ENCODE measurements around the gene PVALB. TPM values are rescaled to one million over a fixed set of nuclear protein-coding genes. Genes with fewer than 3 reads are reported as not detected.
A peak's percentile ranks its signal among the peaks of the same experiment; 100 is the strongest.

Gene PVALB
- total RNA-seq, 2 donors from 2014 or later = not detected

- no peak overlapping the region for H3K4me3 ChIP-seq
- no peaks in the 10 kb centered on the region for H3K4me1 ChIP-seq
- no peaks in the 10 kb centered on the region for H3K27me3 ChIP-seq
- H3K9me3 ChIP-seq = no peaks in the 10 kb centered on the region
- no peak for TF ChIP-seq CTCF (IDR thresholded peaks at IDR 0.05)
- no peak for DNase-seq (ENCODE audit: low spot score)
- no peaks in the 10 kb centered on the region for H3K36me3 ChIP-seq
- H3K27ac ChIP-seq = peak overlapping the region in 1 of 2 donors; percentile 22
Observed at GRCh38 chr22:36862251-36863242, 45.7 kb upstream of the PVALB start.

DNA sequence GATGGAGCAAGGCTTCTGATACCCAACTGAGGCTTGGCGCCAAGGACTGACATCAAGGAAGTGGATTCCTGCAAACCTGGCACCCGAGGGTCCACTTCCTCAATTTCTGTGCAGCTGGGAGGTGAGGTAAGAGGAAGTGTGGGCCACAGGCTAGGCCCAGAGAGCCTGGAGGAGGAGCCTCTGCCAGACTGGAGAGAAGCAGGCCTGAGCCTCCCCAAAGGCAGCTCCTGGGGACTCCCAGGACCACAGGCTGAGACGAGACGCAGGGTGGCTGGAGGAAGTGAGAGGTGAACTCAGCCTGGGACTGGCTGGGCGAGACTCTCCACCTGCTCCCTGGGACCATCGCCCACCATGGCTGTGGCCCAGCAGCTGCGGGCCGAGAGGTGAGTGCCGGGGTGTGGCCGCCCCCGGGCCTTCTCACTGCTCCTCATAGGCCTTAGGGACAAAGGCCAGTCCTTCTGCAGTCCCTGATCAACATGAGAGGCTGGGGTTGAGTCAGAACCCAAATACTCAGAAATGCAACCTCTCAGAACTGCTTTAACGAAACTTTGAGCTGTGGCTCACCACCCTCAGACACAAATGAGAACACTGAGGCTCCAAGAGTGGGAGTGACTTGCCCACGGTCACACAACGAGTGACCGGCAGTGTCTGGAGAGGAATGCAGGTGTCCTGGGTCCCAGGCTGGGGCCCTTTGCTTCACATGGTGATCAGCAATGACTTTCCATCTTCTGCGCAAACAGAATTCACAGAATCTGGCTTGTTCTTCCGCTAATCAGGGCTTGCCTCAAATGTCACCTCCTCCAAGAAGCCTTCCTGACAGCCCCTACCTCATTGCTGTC is 44.2 kb upstream of the PVALB start, which contains the start of gene NCF4:
Gene NCF4, plus strand, starts transcription at position 186 of the 839 bp plus-strand sequence. Its CDS starts 166 bp downstream, at position 352.
- Histone ChIP-seq H3K9me3 (no peaks in the 10 kb centered on the region), H3K27me3 (no peaks in the 10 kb centered on the region), H3K4me3 (peak within 1 kb of the TSS in 1 of 2 donors; percentile 6), H3K27ac (peak within 1 kb of the TSS; percentile 14 to 61), H3K36me3 (no peaks in the 10 kb centered on the region), H3K4me1 (peaks cover 0 to 8% of the 10 kb centered on the region in 2 donors)
- DNase-seq (ENCODE audit: low spot score) = peak; percentile 70
- no peak for TF ChIP-seq CTCF (IDR thresholded peaks at IDR 0.05)

- Histone ChIP-seq H3K27me3 (no peaks in the 10 kb centered on the region), H3K36me3 (no peaks in the 10 kb centered on the region), H3K9me3 (no peaks in the 10 kb centered on the region), H3K4me1 (peaks cover 0 to 11% of the 10 kb centered on the region in 2 donors), H3K4me3 (no peak overlapping the region), H3K27ac (no peak overlapping the region)
- no peak for TF ChIP-seq CTCF (IDR thresholded peaks at IDR 0.05)
- DNase-seq (ENCODE audit: low spot score) = no peak
Observed at GRCh38 chr22:36860438-36860820, 43.6 kb upstream of the PVALB start.

- H3K4me3 ChIP-seq = no peak overlapping the region
- peaks cover 0 to 11% of the 10 kb centered on the region in 2 donors for H3K4me1 ChIP-seq
- TF ChIP-seq CTCF (IDR thresholded peaks at IDR 0.05) = no peak
- no peak for DNase-seq (ENCODE audit: low spot score)
- H3K9me3 ChIP-seq = no peaks in the 10 kb centered on the region
- H3K36me3 ChIP-seq = no peaks in the 10 kb centered on the region
- H3K27ac ChIP-seq = no peak overlapping the region
- no peaks in the 10 kb centered on the region for H3K27me3 ChIP-seq
Observed at GRCh38 chr22:36860017-36860416, 43.2 kb upstream of the PVALB start.

- Histone ChIP-seq H3K4me3 (no peak overlapping the region), H3K27me3 (no peaks in the 10 kb centered on the region), H3K27ac (no peak overlapping the region), H3K9me3 (no peaks in the 10 kb centered on the region), H3K36me3 (no peaks in the 10 kb centered on the region), H3K4me1 (peaks cover 0 to 11% of the 10 kb centered on the region in 2 donors)
- no peak for DNase-seq (ENCODE audit: low spot score)
- no peak for TF ChIP-seq CTCF (IDR thresholded peaks at IDR 0.05)
Observed at GRCh38 chr22:36858966-36859365, 42.1 kb upstream of the PVALB start.
